Ecto neural progenitor cell (in vitro differentiated cells): ENCODE measurements around the gene SSTR4.
"Not testable (repeated sequence)": the region's sequence is repeated elsewhere in the genome, so short reads cannot be mapped to it uniquely, and the experiment has no call there.

Experiments
- DNase-seq: peaks from one replicate; pipeline ENCODE4 v3.0.0-alpha.2; 2018; ENCODE audit warnings: low spot score

Gene SSTR4

GRCh38 chr20:23018432-23018831 lies 16.7 kb upstream of the SSTR4 start:
- no peak for DNase-seq

GRCh38 chr20:23018941-23019340 lies 16.2 kb upstream of the SSTR4 start:
- DNase-seq, result no peak

GRCh38 chr20:23019403-23019802 lies 15.7 kb upstream of the SSTR4 start:
- no peak for DNase-seq

GRCh38 chr20:23020230-23021018 lies 14.7 kb upstream of the SSTR4 start:
- DNase-seq, result no peak

- DNase-seq, result no peak
Measured at GRCh38 chr20:23021541-23021940, 13.6 kb upstream of the SSTR4 start.

- DNase-seq, result no peak
Measured at GRCh38 chr20:23021951-23022350, 13.2 kb upstream of the SSTR4 start.

- DNase-seq, result no peak
Measured at GRCh38 chr20:23022849-23023248, 12.3 kb upstream of the SSTR4 start.

GRCh38 chr20:23023621-23024177 lies 11.4 kb upstream of the SSTR4 start:
- DNase-seq, result no peak

- no peak for DNase-seq
Measured at GRCh38 chr20:23024701-23025100, 10.4 kb upstream of the SSTR4 start.

GRCh38 chr20:23025503-23025902 lies 9.6 kb upstream of the SSTR4 start:
- not testable (repeated sequence) for DNase-seq

GRCh38 chr20:23027721-23028120 lies 7.4 kb upstream of the SSTR4 start:
- DNase-seq, result no peak

GRCh38 chr20:23028392-23028791 lies 6.7 kb upstream of the SSTR4 start:
- DNase-seq, result no peak

GRCh38 chr20:23029324-23029723 lies 5.8 kb upstream of the SSTR4 start:
- DNase-seq, result no peak

GRCh38 chr20:23031346-23031745 lies 3.8 kb upstream of the SSTR4 start:
- DNase-seq, result no peak

GRCh38 chr20:23032056-23032749 lies 2.9 kb upstream of the SSTR4 start:
- DNase-seq, result no peak

- no peak for DNase-seq
Measured at GRCh38 chr20:23032750-23033078, 2.4 kb upstream of the SSTR4 start.

GRCh38 chr20:23033918-23034317 lies 1.2 kb upstream of the SSTR4 start:
- no peak for DNase-seq

GRCh38 chr20:23035731-23036130 lies 619 bp downstream of the SSTR4 start:
- no peak for DNase-seq

- no peak for DNase-seq
Measured at GRCh38 chr20:23036371-23036770, 1.3 kb downstream of the SSTR4 start.

GRCh38 chr20:23037017-23037481 lies 1.9 kb downstream of the SSTR4 start:
- no peak for DNase-seq

GRCh38 chr20:23039136-23039875 lies 4.2 kb downstream of the SSTR4 start:
- DNase-seq, result no peak

GRCh38 chr20:23039885-23040508 lies 4.9 kb downstream of the SSTR4 start:
- DNase-seq, result no peak
